ENCODE measurements around the gene DPYSL4. TPM values are rescaled to one million over a fixed set of nuclear protein-coding genes. Genes with fewer than 3 reads are reported as not detected.

DPYSL4 gene
- total and polyA plus RNA-seq, 3 donors from 2014 or later = 11.7 to 21.0 (median 13.9) TPM

- H3K4me3 ChIP-seq = no peak overlapping the region
- DNase-seq = no peak
- no peaks in the 10 kb centered on the region for H3K9me3 ChIP-seq
- 89% methylated on average over 14 to 15 of the region's 15 CpGs for WGBS, 2 donors
- TF ChIP-seq POLR2A (IDR thresholded peaks at IDR 0.05) (no peak), CTCF (IDR thresholded peaks at IDR 0.05) (no peak)
- no peaks in the 10 kb centered on the region for H3K4me1 ChIP-seq
- H3K27ac ChIP-seq = no peak overlapping the region
- H3K36me3 ChIP-seq (ENCODE audit: low read depth, missing control alignments) = no peaks in the 10 kb centered on the region
- H3K27me3 ChIP-seq = no peaks in the 10 kb centered on the region
- intact Hi-C loops (cut with DNase I; ENCODE audit: low total_unique reads) = no loop called here
These were observed 50.6 kb downstream of the DPYSL4 start for GRCh38 chr10:132237396-132237795.

- Histone ChIP-seq H3K27me3 (no peaks in the 10 kb centered on the region), H3K4me3 (no peak overlapping the region), H3K27ac (no peak overlapping the region), H3K4me1 (no peaks in the 10 kb centered on the region), H3K9me3 (no peaks in the 10 kb centered on the region), H3K36me3 (ENCODE audit: low read depth, missing control alignments) (no peaks in the 10 kb centered on the region)
- 53 to 58% methylated on average over 9 of the region's 9 CpGs for WGBS, 2 donors
- no peak for DNase-seq
- no peak for TF ChIP-seq POLR2A (IDR thresholded peaks at IDR 0.05)
- no peak for TF ChIP-seq CTCF (IDR thresholded peaks at IDR 0.05)
- intact Hi-C loops (cut with DNase I; ENCODE audit: low total_unique reads) = no loop called here
These were observed 51.1 kb downstream of the DPYSL4 start for GRCh38 chr10:132237871-132238270.

GRCh38 chr10:132238371-132239125 is 51.8 kb downstream of the DPYSL4 start:
- DNase-seq = no peak
- H3K27me3 ChIP-seq = no peaks in the 10 kb centered on the region
- no peak for TF ChIP-seq CTCF (IDR thresholded peaks at IDR 0.05)
- no peak for TF ChIP-seq POLR2A (IDR thresholded peaks at IDR 0.05)
- intact Hi-C loops (cut with DNase I; ENCODE audit: low total_unique reads) = no loop called here
- H3K36me3 ChIP-seq (ENCODE audit: low read depth, missing control alignments) = no peaks in the 10 kb centered on the region
- 84 to 89% methylated on average over 9 to 17 of the region's 17 CpGs for WGBS, 2 donors
- H3K27ac ChIP-seq = no peak overlapping the region
- no peaks in the 10 kb centered on the region for H3K4me1 ChIP-seq
- no peaks in the 10 kb centered on the region for H3K9me3 ChIP-seq
- no peak overlapping the region for H3K4me3 ChIP-seq

GRCh38 chr10:132239126-132240031 is 52.6 kb downstream of the DPYSL4 start:
- H3K4me1 ChIP-seq = no peaks in the 10 kb centered on the region

More at GRCh38 chr10:132239126-132240031, 52.6 kb downstream of the DPYSL4 start:
- H3K9me3 ChIP-seq = no peaks in the 10 kb centered on the region
- no peaks in the 10 kb centered on the region for H3K36me3 ChIP-seq (ENCODE audit: low read depth, missing control alignments)
- no peaks in the 10 kb centered on the region for H3K27me3 ChIP-seq
- no peak overlapping the region for H3K4me3 ChIP-seq
- WGBS, 2 donors = 83 to 88% methylated on average over 12 to 29 of the region's 29 CpGs
- H3K27ac ChIP-seq = no peak overlapping the region
- TF ChIP-seq CTCF (IDR thresholded peaks at IDR 0.05) = no peak
- TF ChIP-seq POLR2A (IDR thresholded peaks at IDR 0.05) = no peak
- intact Hi-C loops (cut with DNase I; ENCODE audit: low total_unique reads) = no loop called here
- no peak for DNase-seq

Measured in testis (tissue), 3 donors.